Neural cell (in vitro differentiated cells): ENCODE data around the gene DNAH17.

ENCODE experiments used
- CTCF ChIP-seq: fragments of 450-650 bp; IDR thresholded peaks from 2 replicates; pipeline ENCODE4 v1.5.1; 2014; ENCODE audit warnings: antibody characterized with exemption, mild to moderate bottlenecking, moderate library complexity; ENCODE audit not compliant: poor library complexity, severe bottlenecking
- POLR2AphosphoS5 ChIP-seq: IDR thresholded peaks from 2 replicates; pipeline ENCODE4 v1.6.1; 2012
- REST ChIP-seq: IDR thresholded peaks from 2 replicates; pipeline ENCODE4 v1.6.1; 2012; ENCODE audit warnings: borderline replicate concordance

GRCh38 chr17:78532922-78533640 is 44.1 kb downstream of the DNAH17 start:
- no peak for TF ChIP-seq CTCF
- no peak for TF ChIP-seq REST
- no peak for TF ChIP-seq POLR2AphosphoS5
